ENCODE data around the gene HSD17B12. TPM values are rescaled to one million over a fixed set of nuclear protein-coding genes. Genes with fewer than 3 reads are reported as not detected.

The HSD17B12 gene
- total and polyA plus RNA-seq, 2 of the 4 experiments (the other 2 are of a cell fraction): 38.0 to 44.6 TPM

DNA sequence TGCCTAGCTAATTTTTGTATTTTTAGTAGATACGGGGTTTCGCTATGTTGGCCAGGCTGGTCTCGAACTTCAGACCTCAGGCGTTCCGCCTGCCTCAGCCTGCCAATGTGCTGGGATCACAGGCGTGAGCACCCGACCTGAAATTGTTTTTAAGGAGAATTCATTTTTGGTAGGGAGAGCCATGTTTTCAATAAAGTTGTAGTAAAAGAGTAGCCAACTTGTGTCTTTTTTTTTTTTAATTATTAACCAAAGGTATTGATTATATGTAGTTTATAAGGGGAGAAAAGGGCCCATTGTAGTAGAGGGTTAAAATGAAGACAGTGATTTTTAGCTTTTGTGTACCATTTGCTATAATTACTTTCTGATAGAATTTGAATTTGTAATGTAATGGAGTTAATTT, 31.6 kb upstream of the HSD17B12 start:
- H2BK15ac ChIP-seq (ENCODE audit: low read depth, low read length): no peak overlapping the region
- in situ Hi-C loops (cut with MboI; ENCODE audit: low sequenced_read_pairs): no loop called here
- peaks cover 3% of the 10 kb centered on the region; the same call in 1 of the 2 replicates for H3K9me1 ChIP-seq (ENCODE audit: insufficient read depth, low read length)
- ChIA-PET CTCF (no interaction called here), POLR2A (ENCODE audit: unreplicated experiment) (interaction anchor here (0.6 kb wide), 1 partner anchor 202 kb away, joined by 3 read pairs; no protein-coding TSS in a partner anchor)
- H3K4ac ChIP-seq (ENCODE audit: low read depth, low read length): no peak overlapping the region
- H4K5ac ChIP-seq (ENCODE audit: low read depth, low read length): no peak overlapping the region
- H4K8ac ChIP-seq (ENCODE audit: low read depth in 2 of 2, low read length in 2 of 2): no peak overlapping the region
- H3K27ac ChIP-seq (ENCODE audit: insufficient read depth, low read length): no peak overlapping the region
- H3K18ac ChIP-seq (ENCODE audit: low read depth, low read length): no peak overlapping the region
- H3K4me3 ChIP-seq (ENCODE audit: insufficient read depth, low read depth, low read length): no peak overlapping the region
- no peaks in the 10 kb centered on the region for H3K9me3 ChIP-seq (ENCODE audit: control insufficient read depth, insufficient read depth, low read length)
- no peak overlapping the region for H3K9ac ChIP-seq (ENCODE audit: low read depth, low read length)
- TF ChIP-seq CHD1 (IDR thresholded peaks at IDR 0.05; ENCODE audit: low read depth, low read length): no peak
- no peak for TF ChIP-seq FOS (IDR thresholded peaks at IDR 0.05; ENCODE audit: low read depth, low read length)
- no peak for TF ChIP-seq CEBPB (IDR thresholded peaks at IDR 0.05; ENCODE audit: low read depth, low read length)
- TF ChIP-seq, protein P1, sequence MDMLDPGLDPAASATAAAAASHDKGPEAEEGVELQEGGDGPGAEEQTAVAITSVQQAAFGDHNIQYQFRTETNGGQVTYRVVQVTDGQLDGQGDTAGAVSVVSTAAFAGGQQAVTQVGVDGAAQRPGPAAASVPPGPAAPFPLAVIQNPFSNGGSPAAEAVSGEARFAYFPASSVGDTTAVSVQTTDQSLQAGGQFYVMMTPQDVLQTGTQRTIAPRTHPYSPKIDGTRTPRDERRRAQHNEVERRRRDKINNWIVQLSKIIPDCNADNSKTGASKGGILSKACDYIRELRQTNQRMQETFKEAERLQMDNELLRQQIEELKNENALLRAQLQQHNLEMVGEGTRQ (IDR thresholded peaks at IDR 0.05; ENCODE audit: low read depth, low read length): no peak
- no peak for TF ChIP-seq MAZ (IDR thresholded peaks at IDR 0.05; ENCODE audit: borderline replicate concordance, low read depth, low read length)
- TF ChIP-seq POLR2A (IDR thresholded peaks at IDR 0.05; ENCODE audit: low read depth, low read length): no peak
- TF ChIP-seq SMC3 (IDR thresholded peaks at IDR 0.05; ENCODE audit: low read depth, low read length): no peak
- TF ChIP-seq, protein P2, sequence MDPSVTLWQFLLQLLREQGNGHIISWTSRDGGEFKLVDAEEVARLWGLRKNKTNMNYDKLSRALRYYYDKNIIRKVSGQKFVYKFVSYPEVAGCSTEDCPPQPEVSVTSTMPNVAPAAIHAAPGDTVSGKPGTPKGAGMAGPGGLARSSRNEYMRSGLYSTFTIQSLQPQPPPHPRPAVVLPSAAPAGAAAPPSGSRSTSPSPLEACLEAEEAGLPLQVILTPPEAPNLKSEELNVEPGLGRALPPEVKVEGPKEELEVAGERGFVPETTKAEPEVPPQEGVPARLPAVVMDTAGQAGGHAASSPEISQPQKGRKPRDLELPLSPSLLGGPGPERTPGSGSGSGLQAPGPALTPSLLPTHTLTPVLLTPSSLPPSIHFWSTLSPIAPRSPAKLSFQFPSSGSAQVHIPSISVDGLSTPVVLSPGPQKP (IDR thresholded peaks at IDR 0.05; ENCODE audit: borderline replicate concordance, low read depth, low read length): no peak
- no peak for TF ChIP-seq CTCF (conservative IDR thresholded peaks at IDR 0.05; ENCODE audit: low read depth, low read length)
- peaks cover 4% of the 10 kb centered on the region; the same call in 1 of the 2 replicates for H3K4me1 ChIP-seq (ENCODE audit: control insufficient read depth, insufficient read depth, low read length)
- DNase-seq (no peak), ATAC-seq (ENCODE audit: low read depth) (no peak)
- no peak overlapping the region for H3K56ac ChIP-seq (ENCODE audit: extremely low read depth, insufficient read depth, low read length)
- H3K36me3 ChIP-seq (ENCODE audit: control insufficient read depth, insufficient read depth, low read length): peaks cover 3% of the 10 kb centered on the region; the same call in 1 of the 2 replicates
- H2AK9ac ChIP-seq (replicated peaks; ENCODE audit: low read depth, low read length, poor library complexity): no peak overlapping the region
- H3K79me1 ChIP-seq (ENCODE audit: low read depth in 1 of 2, low read length in 2 of 2): peaks cover 12 to 33% of the 10 kb centered on the region in 2 experiments
- H4K20me1 ChIP-seq (ENCODE audit: insufficient read depth, low read length): no peaks in the 10 kb centered on the region
- H4K91ac ChIP-seq (ENCODE audit: insufficient read depth, low read depth, low read length): no peak overlapping the region
- intact Hi-C loops (cut with micrococcal nuclease): no loop called here
- H3K14ac ChIP-seq (replicated peaks; ENCODE audit: low read depth, low read length): no peak overlapping the region
- WGBS, 2 experiments (ENCODE audit: extremely low coverage in 2 of 2, insufficient read length in 1 of 2): no CpG with 5 or more reads among the region's 7 CpGs
- H2AK5ac ChIP-seq (ENCODE audit: low read depth, low read length): no peak overlapping the region
- no peak overlapping the region for H2BK20ac ChIP-seq (ENCODE audit: low read depth, low read length)
- no peaks in the 10 kb centered on the region for H3K27me3 ChIP-seq (ENCODE audit: control insufficient read depth, insufficient read depth, low read length)
- H2BK120ac ChIP-seq (ENCODE audit: low read depth, low read length): no peak overlapping the region
- no peak overlapping the region for H2BK5ac ChIP-seq (ENCODE audit: low read depth, low read length, poor library complexity, severe bottlenecking)
- BruUV-seq (replicated peaks): no TSS peak
- H2AFZ ChIP-seq (replicated peaks; ENCODE audit: low read length, poor library complexity): no peak overlapping the region
- dilution Hi-C loops (cut with HindIII; ENCODE audit: low sequenced_read_pairs, unreplicated experiment): no loop called here
- no peak overlapping the region for H3K23ac ChIP-seq (ENCODE audit: low read depth, low read length)
- H3K4me2 ChIP-seq (ENCODE audit: low read depth, low read length): no peak overlapping the region

Data from IMR-90 (cell line).